H54 (cell line): Measurements from ENCODE around the gene RIMKLA.

ENCODE experiments used
- DNase-seq: peaks from one replicate; pipeline ENCODE4 v3.0.0; 2011; ENCODE audit warnings: low spot score, mixed read lengths; ENCODE audit not compliant: insufficient read length
- FAIRE-seq: peaks from 3 replicates; lab custom pipeline; 2011; peaks lifted over from hg19 to GRCh38; lab: Jason Lieb, UNC
- POLR2A ChIP-seq: IDR thresholded peaks from 2 replicates; pipeline ENCODE4 v1.6.1; 2011; ENCODE audit warnings: low read depth, mild to moderate bottlenecking, low read length

Gene RIMKLA

DNA sequence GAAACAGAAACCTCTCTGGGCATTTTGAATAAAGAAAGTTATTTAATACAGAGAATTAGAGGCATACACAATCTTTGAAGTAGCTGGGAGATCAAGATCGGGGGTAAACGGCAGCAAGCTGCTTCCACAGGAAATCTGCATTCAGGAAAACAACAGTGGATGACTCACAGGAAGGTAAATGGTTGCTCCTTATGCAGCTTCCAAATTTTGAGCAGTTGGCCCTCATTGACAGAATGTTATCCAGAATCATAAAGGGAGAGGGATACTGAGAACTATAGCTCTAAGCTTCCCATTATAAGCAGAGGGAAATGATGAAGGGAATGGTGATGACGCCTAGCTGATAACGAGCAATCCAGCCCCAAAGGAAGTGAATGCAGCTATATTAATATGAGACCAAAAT lies 46.6 kb downstream of the RIMKLA start:
- peak; percentile 23 for FAIRE-seq
- no peak for DNase-seq
- no peak for TF ChIP-seq POLR2A

DNA sequence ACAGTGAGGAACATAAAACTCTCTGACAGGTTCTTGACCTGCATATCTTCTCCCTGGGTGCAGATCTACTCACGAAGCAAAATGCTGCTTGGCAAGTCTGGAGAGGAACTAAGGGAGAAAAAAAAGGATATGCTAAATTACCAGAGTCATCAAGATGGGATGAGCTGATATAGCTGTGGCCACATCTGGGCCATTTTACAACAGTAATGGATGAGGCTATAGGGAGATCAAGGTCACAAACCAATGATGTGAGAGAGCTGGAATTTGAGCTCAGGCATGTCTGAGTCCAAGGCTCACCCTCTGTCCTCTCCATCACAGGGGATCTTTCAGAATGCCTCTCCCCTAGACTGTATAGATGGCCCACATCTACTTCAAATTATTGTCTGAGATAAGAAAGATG lies 49.0 kb downstream of the RIMKLA start:
- DNase-seq, result no peak
- TF ChIP-seq POLR2A, result no peak
- no peak for FAIRE-seq

DNA sequence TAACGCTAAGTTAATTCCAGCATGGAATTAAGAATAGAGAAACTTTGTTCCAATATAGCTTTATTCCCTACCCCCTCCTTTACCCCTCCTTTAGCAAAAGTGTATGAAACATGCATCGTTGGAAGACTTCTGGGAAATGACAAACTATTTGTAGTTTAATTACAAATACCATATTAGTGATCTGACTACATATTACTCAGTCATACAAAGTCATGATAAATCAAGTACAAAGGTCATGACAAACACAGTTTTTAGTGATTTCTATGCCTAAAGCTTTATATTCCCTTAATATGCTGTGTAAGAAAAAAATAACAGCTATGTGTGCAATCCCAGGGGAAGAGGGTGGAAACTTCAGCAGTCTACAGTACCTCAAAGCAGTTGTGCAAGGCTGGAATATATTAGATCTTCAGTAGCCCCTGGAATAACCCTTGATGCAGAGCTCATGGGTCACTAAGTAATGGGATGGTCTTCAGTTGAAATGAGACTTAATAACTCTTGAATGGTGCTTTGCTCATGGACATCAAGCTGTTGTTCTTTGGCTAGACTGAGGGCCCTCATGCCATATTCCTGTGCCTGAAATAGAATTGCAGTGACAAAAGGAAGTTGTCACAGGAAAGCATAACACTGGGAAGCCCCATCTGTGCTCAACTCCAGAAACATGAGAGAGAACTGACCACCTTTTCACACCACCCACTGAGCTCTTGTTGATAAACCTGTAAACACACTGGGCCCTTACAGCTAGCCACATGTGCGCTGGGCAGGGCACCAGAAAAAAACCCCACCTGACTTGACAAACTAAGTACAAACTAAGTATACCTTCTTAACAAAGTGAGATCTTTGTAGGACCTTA lies 49.9 kb downstream of the RIMKLA start:
- DNase-seq (no peak), FAIRE-seq (no peak)
- TF ChIP-seq POLR2A, result no peak

DNA sequence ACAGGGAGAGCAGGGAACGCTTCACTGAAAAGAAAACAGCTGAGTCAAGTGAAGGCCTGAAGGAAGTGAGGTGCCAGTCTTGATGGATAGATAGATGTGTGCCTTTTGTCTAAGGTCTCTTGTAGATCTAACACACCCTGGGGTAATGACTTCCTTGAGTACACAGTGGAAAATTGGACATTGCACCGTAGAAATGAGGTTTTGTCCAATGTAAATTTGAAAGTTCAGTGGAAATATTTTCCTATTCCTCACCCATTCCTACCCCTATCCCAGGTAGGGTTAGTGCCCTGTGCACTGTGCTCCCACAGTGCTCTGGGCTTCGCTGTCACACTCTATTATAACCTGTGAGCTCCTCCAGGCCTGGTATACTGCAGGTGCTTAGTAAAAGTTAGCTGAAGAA lies 50.9 kb downstream of the RIMKLA start:
- TF ChIP-seq POLR2A, result no peak
- FAIRE-seq, result no peak
- no peak for DNase-seq

DNA sequence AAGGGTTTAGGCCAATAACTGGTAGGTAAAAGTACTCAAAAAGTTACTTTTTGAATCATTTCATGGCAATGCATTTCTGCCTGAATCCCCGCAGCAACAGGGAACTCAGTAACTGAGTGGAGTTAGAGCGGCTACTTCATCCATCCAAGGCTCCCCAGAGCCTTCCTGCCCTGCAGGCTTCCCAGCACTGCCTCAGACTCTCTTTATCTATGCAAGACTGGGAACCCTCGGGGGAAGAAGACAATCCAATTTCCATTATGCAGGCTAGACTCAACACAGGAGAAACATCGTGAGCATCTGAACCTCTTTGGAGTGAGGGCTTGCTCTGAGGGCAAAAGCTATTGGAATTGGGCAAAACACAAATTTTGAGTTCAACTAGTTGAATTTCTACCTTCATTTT lies 52.1 kb downstream of the RIMKLA start:
- FAIRE-seq (no peak), DNase-seq (no peak)
- no peak for TF ChIP-seq POLR2A

DNA sequence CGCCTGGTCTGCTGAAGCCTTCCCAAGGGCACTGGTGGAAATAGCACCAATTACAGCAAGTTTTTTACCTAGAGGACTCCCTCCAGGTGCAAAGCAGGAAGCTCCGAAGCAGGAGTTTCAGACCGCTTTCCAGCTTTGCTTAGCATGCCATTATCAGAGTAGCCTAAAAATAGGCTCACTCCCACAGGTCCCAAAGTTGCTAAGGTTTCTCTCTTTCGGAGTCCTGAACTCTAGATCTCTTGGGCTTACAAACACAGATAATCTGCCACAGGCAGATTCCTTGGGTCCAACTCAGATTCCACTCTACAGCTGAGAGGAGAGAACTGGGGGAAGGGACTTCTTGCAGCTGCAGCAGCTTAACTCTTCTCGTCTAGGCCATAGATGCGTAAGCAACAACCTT lies 52.8 kb downstream of the RIMKLA start:
- FAIRE-seq (no peak), DNase-seq (no peak)
- no peak for TF ChIP-seq POLR2A

DNA sequence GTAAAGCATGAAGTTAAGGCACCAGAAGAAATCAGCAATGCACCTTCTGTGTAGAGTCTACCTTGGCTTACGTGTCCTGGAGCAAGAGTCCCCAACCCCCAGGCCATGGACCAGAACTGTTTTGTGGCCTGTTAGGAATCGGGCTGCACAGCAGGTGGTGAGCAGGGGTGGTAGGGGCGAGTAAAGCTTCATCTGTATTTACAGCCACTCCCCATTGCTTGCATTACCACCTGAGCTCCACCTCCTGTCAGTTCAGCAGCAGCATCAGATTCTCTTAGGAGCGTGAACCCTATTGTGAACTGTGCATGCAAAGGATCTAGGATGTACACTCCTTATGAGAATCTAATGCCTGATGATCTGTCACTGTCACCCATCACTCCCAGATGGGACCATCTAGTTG lies 53.7 kb downstream of the RIMKLA start:
- FAIRE-seq, result no peak
- no peak for DNase-seq

DNA sequence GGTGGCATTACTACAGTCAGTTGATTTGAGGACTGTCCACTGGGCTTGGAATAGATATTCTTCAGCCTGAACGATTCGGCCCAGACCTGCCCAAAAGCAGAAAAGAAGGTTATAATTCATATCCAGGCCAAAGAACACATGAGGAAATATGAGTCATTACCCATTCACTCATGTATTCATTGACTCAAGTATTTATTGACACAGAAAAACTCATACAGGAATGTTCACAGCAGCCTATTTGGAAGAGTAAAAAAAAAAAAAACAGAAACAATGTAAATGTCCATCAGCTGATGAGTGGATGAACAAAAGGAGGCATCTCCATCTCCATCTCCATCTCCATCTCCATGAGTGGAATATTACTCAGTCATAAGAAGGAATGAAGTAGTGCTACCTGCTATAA lies 59.3 kb downstream of the RIMKLA start:
- DNase-seq (peak; percentile 49), FAIRE-seq (peak; percentile 85)
- TF ChIP-seq POLR2A, result no peak

More for the DNA sequence above, 53.7 kb downstream of the RIMKLA start:
- no peak for TF ChIP-seq POLR2A

DNA sequence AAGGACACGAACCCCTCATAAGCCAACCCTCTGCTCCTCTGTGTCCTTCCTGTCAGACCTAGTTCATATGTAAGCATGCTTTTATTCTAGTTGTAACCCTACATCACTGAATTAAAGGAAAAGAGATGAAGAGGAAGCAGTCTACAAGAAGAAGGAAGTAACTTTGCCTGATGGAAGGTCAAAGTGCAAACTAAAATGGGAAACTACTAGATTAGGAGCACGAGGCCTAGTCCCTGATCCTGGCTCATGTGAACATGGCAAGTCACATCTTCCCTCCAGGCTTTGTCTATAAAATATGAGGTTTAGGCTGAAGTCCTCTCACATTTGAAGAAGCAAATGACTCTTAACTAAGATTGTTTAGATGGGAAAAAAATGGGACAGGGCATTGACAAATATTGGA lies 62.1 kb downstream of the RIMKLA start:
- TF ChIP-seq POLR2A, result no peak
- DNase-seq, result no peak
- FAIRE-seq, result no peak

DNA sequence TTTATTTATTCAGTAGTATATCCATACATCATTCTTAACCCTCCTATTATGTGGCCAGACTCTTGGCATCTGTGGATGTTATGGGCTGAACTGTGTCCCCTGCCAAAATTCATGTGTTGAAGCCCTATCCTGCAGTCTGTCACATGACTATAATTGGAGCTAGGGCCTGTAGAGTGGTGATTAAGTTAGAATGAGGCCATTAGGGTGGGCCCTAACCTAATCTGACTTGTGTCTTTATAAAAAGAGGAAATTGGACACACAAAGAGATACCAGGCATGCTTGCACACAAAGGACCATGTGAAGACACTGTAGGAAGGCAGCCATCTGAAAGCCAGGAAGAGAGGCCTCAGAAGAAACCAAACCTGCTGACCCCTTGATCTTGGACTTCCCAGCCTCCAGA lies 68.7 kb downstream of the RIMKLA start:
- FAIRE-seq (no peak), DNase-seq (no peak)
- no peak for TF ChIP-seq POLR2A

DNA sequence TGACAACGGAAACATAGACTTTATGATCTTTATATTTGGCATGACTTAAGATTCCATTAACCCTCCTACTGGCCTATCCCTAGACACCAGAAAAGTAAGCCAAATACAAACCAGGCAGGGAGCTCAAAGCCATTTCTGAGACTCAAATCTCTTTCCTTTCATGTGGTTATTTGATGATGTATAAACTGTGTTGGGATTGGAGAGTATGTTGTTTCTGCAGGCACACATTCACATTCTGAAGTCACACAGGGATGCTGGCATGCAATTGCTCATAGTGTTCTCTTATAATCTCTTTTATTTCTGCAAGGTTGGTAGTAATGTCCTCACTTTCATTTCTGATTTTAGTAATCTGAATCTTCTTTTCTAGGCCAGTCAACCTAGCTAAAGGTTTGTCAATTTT lies 69.5 kb downstream of the RIMKLA start:
- DNase-seq (no peak), FAIRE-seq (no peak)
- no peak for TF ChIP-seq POLR2A

DNA sequence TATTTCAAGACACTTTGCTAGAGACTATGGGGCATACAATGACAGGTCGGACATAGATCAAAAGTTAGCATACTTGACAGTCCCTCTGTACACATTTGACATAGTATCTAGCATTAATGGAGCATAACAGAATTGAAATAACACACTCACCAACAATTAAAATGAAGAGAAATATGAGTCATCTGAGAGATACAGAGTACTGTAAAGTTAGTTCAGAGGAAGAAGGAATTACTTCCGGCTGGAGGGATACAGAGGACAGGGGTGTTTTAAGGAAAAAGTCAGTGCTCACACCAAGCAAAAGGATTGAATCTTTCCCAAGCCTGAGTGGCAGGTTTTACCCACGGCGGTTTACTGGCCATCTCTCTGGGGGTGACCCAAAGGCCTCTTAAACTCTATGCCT lies 72.8 kb downstream of the RIMKLA start:
- FAIRE-seq (no peak), DNase-seq (no peak)
- no peak for TF ChIP-seq POLR2A

DNA sequence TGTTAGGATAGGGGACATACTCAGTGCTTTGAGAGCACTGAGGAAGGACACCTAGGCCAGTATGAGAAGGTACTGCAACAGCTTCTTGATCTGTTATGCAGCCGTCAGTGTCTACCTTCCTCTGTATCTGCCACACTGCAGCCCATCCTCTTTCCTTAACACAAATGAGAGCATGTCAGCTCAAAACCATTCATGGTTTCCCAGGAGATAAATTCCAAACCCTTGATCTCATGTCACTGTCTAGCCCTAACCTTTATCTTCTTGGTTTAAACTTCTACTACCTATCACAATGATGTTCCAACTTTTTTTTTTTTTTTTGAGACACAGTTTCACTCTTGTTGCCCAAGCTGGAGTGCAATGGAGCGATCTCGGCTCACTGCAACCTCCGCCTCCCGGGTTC lies 73.8 kb downstream of the RIMKLA start:
- FAIRE-seq (no peak), DNase-seq (no peak)
- TF ChIP-seq POLR2A, result no peak

DNA sequence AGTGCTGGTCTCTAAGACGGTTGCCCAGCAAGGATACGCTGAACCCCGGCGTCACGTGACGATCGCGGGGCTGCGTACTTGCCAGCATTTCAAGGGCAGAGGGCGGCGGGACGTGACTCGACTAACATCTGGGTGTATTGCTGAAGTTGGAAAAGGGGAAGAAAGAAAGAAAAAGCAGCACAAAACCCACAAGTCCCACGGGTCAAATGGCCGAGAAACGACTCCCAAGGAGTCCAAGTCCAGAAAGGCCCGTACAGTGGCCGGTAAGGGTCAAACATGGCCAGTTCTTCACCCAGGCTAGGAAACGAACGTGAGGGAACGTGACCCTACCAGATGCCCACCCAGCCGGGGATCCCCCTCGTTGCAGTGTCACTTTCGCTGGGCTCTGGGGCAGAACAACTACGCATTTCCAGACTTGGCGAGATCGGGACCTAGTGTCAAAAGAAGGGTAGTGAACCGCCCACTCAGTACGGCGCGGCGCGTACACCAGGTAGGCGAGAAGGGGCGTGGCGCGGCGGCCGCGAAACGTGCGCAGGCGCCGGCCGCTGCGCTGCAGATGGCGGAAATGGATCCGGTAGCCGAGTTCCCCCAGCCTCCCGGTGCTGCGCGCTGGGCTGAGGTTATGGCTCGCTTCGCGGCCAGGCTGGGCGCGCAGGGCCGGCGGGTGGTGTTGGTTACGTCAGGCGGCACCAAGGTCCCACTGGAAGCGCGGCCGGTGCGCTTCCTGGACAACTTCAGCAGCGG lies 75.6 kb downstream of the RIMKLA start, which contains the start of the genes PPCS and ZMYND12:
Gene PPCS (plus strand): TSS at position 534 of the 744 bp plus-strand sequence. CDS start 23 bp downstream, at position 557.
Gene ZMYND12 (minus strand): TSS at position 13 of the 744 bp plus-strand sequence. CDS start 25 bp downstream, outside the sequence.
- FAIRE-seq, result no peak
- peak; percentile 61 for DNase-seq
- TF ChIP-seq POLR2A, result peak; percentile 72
